GM12878 (cell line): ENCODE results near the gene AGPAT4.

Experiments used
- POLR2A ChIP-seq: IDR thresholded peaks from 2 replicates; pipeline ENCODE4 v1.6.1; 2011; ENCODE audit warnings: low read depth, mild to moderate bottlenecking, low read length
- RCOR1 ChIP-seq: conservative IDR thresholded peaks from 2 replicates; pipeline ENCODE4 v1.6.1; 2012; ENCODE audit warnings: low read depth, low read length, improper control_type of control experiment
- SREBF1 ChIP-seq: IDR thresholded peaks from 2 replicates; pipeline ENCODE4 v1.6.1; 2012; ENCODE audit warnings: mild to moderate bottlenecking, low read length
- ZNF274 ChIP-seq: IDR thresholded peaks from one replicate; pipeline ENCODE4 v1.8.0; 2011; ENCODE audit not compliant: insufficient read length, insufficient read depth

DNA sequence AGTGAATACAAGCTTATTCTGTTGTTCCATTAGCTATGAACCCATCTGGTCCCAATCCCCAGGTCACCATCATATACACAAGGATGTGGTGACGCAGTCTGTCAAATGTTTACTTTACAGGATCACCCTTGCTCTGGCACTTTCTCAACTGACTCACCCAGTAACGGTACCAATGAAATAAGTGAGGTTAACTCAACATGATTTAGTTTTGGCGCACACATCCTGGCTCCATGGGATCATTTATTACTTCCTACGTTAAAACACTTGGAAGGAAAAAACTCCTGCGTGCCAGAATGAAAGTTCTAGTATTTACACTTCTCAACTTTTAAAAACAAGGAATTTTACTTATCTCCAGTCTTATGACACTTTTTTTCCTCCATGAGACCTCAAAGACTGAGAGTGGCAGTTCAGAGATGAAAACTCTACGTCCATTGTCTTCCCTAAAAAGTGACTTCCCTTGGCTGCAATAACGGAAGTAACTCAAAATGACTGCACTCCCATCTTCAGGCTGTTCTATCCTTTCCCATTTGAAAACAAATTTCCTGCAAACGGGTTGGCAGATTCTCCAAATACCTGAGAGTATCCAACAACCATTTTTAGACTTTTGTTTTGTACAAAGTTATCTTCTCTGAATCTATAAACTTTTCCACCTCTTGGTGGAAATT lies 15.9 kb downstream of the AGPAT4 start:
- TF ChIP-seq ZNF274 (no peak), RCOR1 (no peak), SREBF1 (no peak), POLR2A (no peak)
